ENCODE results near the gene PACRG. TPM values are rescaled to one million over a fixed set of nuclear protein-coding genes. Genes with fewer than 3 reads are reported as not detected.

The PACRG gene
- total and polyA plus RNA-seq, 2 of the 8 experiments (the other 6 are each of a cell fraction or from before 2014, with no cell fraction given): 0.44 to 0.54 TPM

- no peak overlapping the region for H3K4ac ChIP-seq (replicated peaks; ENCODE audit: insufficient read length, low read depth, low read length)
- no peak overlapping the region for H3K14ac ChIP-seq (ENCODE audit: insufficient read length)
- H2BK12ac ChIP-seq (ENCODE audit: low read depth, low read length): no peak overlapping the region
- ChIA-PET POLR2A (ENCODE audit: partially characterized antibody) (no interaction called here), CTCF (ENCODE audit: partially characterized antibody) (interaction anchor here (1.2 kb wide), 1 partner anchor 32 kb away, joined by 4 read pairs; no protein-coding TSS in a partner anchor)
- H3K4me1 ChIP-seq (replicated peaks in 1 of 4; ENCODE audit: control insufficient read depth in 3 of 4, insufficient read depth in 4 of 4, low read length in 3 of 4): peaks cover 0 to 4% (median 3%) of the 10 kb centered on the region in 4 experiments; a peak in 4 of 7 replicates
- H4K91ac ChIP-seq (replicated peaks; ENCODE audit: insufficient read length, low read length): no peak overlapping the region
- no peak overlapping the region for H2BK120ac ChIP-seq (replicated peaks; ENCODE audit: low read depth, low read length)
- no peaks in the 10 kb centered on the region for H3K23me2 ChIP-seq (ENCODE audit: low read depth, low read length)
- H4K8ac ChIP-seq (ENCODE audit: extremely low read depth, insufficient read depth, low read length): no peak overlapping the region
- H3K9me3 ChIP-seq (ENCODE audit: insufficient read depth in 2 of 2, low read depth in 1 of 2, low read length in 1 of 2): no peaks in the 10 kb centered on the region
- H3K18ac ChIP-seq (ENCODE audit: extremely low read depth, low read length): no peak overlapping the region
- no peak overlapping the region for H2BK5ac ChIP-seq (ENCODE audit: low read depth, low read length)
- FAIRE-seq: no peak
- H3K36me3 ChIP-seq (ENCODE audit: control insufficient read depth in 2 of 4, insufficient read depth in 4 of 4, low read length in 3 of 4): no peaks in the 10 kb centered on the region
- no peak overlapping the region for H3K9ac ChIP-seq (replicated peaks in 1 of 4; ENCODE audit: extremely low read depth in 1 of 4, low read depth in 3 of 4, low read length in 3 of 4)
- DNase-seq (ENCODE audit: low read depth in 1 of 2, low spot score in 2 of 2): no peak
- H2AK5ac ChIP-seq (ENCODE audit: low read depth, low read length): no peak overlapping the region
- H4K20me1 ChIP-seq (replicated peaks in 1 of 2; ENCODE audit: control insufficient read depth in 1 of 2, insufficient read depth in 2 of 2, low read length in 2 of 2): no peaks in the 10 kb centered on the region
- no peak overlapping the region for H2BK20ac ChIP-seq (ENCODE audit: low read length)
- H2AFZ ChIP-seq (ENCODE audit: low read length): 0 out of 2 replicates have a peak overlapping the region, but pooled peaks have one; percentile 3
- no peak overlapping the region for H3K4me3 ChIP-seq (ENCODE audit: extremely low read depth in 1 of 4, insufficient read depth in 2 of 4, low read depth in 3 of 4, low read length in 4 of 4)
- H4K5ac ChIP-seq (ENCODE audit: insufficient read length, low read depth, low read length): no peak overlapping the region
- no peak overlapping the region for H3K23ac ChIP-seq (ENCODE audit: insufficient read length)
- no peak overlapping the region for H2BK15ac ChIP-seq (ENCODE audit: low read length)
- 89% methylated on average over 5 of the region's 5 CpGs; no CpG with 5 or more reads in 1 of the 2 experiments for WGBS, 2 experiments (ENCODE audit: extremely low coverage in 1 of 2, insufficient coverage in 1 of 2, insufficient read length in 1 of 2, insufficient replicate concordance in 2 of 2, low coverage in 1 of 2, low lambda C conversion rate in 2 of 2, missing lambda C conversion rate in 1 of 2)
- H3K79me1 ChIP-seq (ENCODE audit: low read depth, low read length): no peaks in the 10 kb centered on the region
- no peaks in the 10 kb centered on the region for H3K79me2 ChIP-seq (ENCODE audit: control insufficient read depth in 1 of 2, insufficient read depth in 2 of 2, low read length in 2 of 2)
- no peak overlapping the region for H3K4me2 ChIP-seq (ENCODE audit: insufficient read depth in 1 of 2, low read depth in 2 of 2, low read length in 2 of 2)
- H3K27ac ChIP-seq (ENCODE audit: low read depth, low read length): no peak overlapping the region
- no peak overlapping the region for H3K56ac ChIP-seq (replicated peaks; ENCODE audit: insufficient read length, low read depth, low read length)
- no peaks in the 10 kb centered on the region for H3K27me3 ChIP-seq (replicated peaks in 1 of 4; ENCODE audit: control insufficient read depth in 3 of 4, extremely low read depth in 1 of 4, insufficient read depth in 3 of 4, low read length in 3 of 4)
- no peak for TF ChIP-seq NANOG (IDR thresholded peaks at IDR 0.05; ENCODE audit: insufficient read depth, low read depth, low read length, poor library complexity, severe bottlenecking)
- TF ChIP-seq CBX8 (IDR thresholded peaks at IDR 0.05; ENCODE audit: borderline replicate concordance, low read depth, low read length): no peak
- no peak for TF ChIP-seq GTF2F1 (IDR thresholded peaks at IDR 0.05; ENCODE audit: borderline replicate concordance, low read depth, low read length)
- no peak for TF ChIP-seq KDM1A (IDR thresholded peaks at IDR 0.05; ENCODE audit: borderline replicate concordance, low read length)
- no peak for TF ChIP-seq TAF1 (IDR thresholded peaks at IDR 0.05; ENCODE audit: low read depth, low read length)
- no peak for TF ChIP-seq SUZ12 (IDR thresholded peaks at IDR 0.05; ENCODE audit: low read length)
- TF ChIP-seq BRCA1 (IDR thresholded peaks at IDR 0.05; ENCODE audit: low read depth, low read length): no peak
- TF ChIP-seq SP4 (IDR thresholded peaks at IDR 0.05; ENCODE audit: low read length): no peak
- TF ChIP-seq POLR2AphosphoS5 (IDR thresholded peaks at IDR 0.05; ENCODE audit: low read depth, low read length): no peak
- no peak for TF ChIP-seq MAX (IDR thresholded peaks at IDR 0.05)
- no peak for TF ChIP-seq TAF7 (optimal IDR thresholded peaks at IDR 0.05; ENCODE audit: borderline replicate concordance, low read depth, low read length)
- no peak for TF ChIP-seq JUN (IDR thresholded peaks at IDR 0.05; ENCODE audit: low read depth, low read length)
- TF ChIP-seq SIN3A (conservative IDR thresholded peaks at IDR 0.05 in 1 of 2, IDR thresholded peaks at IDR 0.05 in 1 of 2; ENCODE audit: low read depth in 1 of 2, low read length in 2 of 2): no peak
- TF ChIP-seq TCF12 (IDR thresholded peaks at IDR 0.05; ENCODE audit: low read depth, low read length): no peak
- TF ChIP-seq SAP30 (IDR thresholded peaks at IDR 0.05; ENCODE audit: insufficient read depth, insufficient replicate concordance, low read length): no peak
Observed at GRCh38 chr6:162940426-162940825, 212.7 kb downstream of the PACRG start.
